ENCODE data around the gene PFKFB1. TPM values are rescaled to one million over a fixed set of nuclear protein-coding genes. Genes with fewer than 3 reads are reported as not detected.

The PFKFB1 gene
- total RNA-seq, 1 donor from 2014 or later, result 0.51 TPM

DNA sequence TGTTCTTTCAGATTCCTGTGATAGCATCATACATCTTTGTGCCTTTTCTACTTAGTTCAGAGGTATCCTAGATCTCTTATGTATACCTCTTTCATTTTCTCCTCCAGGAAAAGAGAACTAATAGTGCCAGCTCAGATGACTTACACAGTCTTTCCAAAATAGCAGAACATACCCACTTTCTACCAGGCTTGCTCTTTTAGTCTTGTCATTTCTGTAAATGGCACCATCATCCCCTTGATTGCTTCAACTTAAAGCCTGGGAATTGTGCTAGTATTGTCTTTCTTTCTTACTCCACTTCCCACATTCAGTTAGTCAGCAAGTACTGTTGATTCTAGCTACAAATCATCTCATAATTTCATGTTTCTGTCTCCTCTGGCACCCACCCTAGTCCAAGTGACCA is 11.3 kb upstream of the PFKFB1 start:
- no peak for DNase-seq (ENCODE audit: extremely low spot score, unreplicated experiment)
- H3K9me3 Mint-ChIP-seq, result no peaks in the 10 kb centered on the region

GRCh38 chrX:55004231-55004630 is 10.2 kb upstream of the PFKFB1 start:
- TF ChIP-seq CTCF (conservative IDR thresholded peaks at IDR 0.05), result no peak
- Mint-ChIP-seq H3K4me1 (ENCODE audit: unreplicated experiment) (no peaks in the 10 kb centered on the region), H3K4me3 (no peak overlapping the region), H3K36me3 (peaks cover 16% of the 10 kb centered on the region), H3K27ac (peak overlapping the region; percentile 25), H3K27me3 (no peaks in the 10 kb centered on the region), H3K9me3 (no peaks in the 10 kb centered on the region)
- DNase-seq (ENCODE audit: extremely low spot score, unreplicated experiment), result no peak

More for the DNA sequence above, 11.3 kb upstream of the PFKFB1 start:
- TF ChIP-seq CTCF (conservative IDR thresholded peaks at IDR 0.05), result no peak
- H3K4me1 Mint-ChIP-seq (ENCODE audit: unreplicated experiment), result no peaks in the 10 kb centered on the region
- peaks cover 16% of the 10 kb centered on the region for H3K36me3 Mint-ChIP-seq
- no peak overlapping the region for H3K4me3 Mint-ChIP-seq
- H3K27me3 Mint-ChIP-seq, result no peaks in the 10 kb centered on the region
- H3K27ac Mint-ChIP-seq, result no peak overlapping the region

GRCh38 chrX:54999717-55000598 is 6.0 kb upstream of the PFKFB1 start, which contains the start of gene APEX2:
Gene APEX2 (plus strand): TSS chrX:55000363. CDS start chrX:55000423, 60 bp downstream.
- TF ChIP-seq CTCF (conservative IDR thresholded peaks at IDR 0.05), result no peak
- Mint-ChIP-seq H3K36me3 (peaks cover 7% of the 10 kb centered on the region), H3K4me1 (ENCODE audit: unreplicated experiment) (no peaks in the 10 kb centered on the region), H3K4me3 (peak within 1 kb of the TSS; percentile 92), H3K9me3 (no peaks in the 10 kb centered on the region), H3K27me3 (no peaks in the 10 kb centered on the region), H3K27ac (peak within 1 kb of the TSS; percentile 89)
- peak; percentile 87 for DNase-seq (ENCODE audit: extremely low spot score, unreplicated experiment)

- H3K4me3 Mint-ChIP-seq, result no peak overlapping the region
- H3K9me3 Mint-ChIP-seq, result no peaks in the 10 kb centered on the region
- no peak overlapping the region for H3K27ac Mint-ChIP-seq
- H3K27me3 Mint-ChIP-seq, result no peaks in the 10 kb centered on the region
- H3K4me1 Mint-ChIP-seq (ENCODE audit: unreplicated experiment), result no peaks in the 10 kb centered on the region
- no peak for TF ChIP-seq CTCF (conservative IDR thresholded peaks at IDR 0.05)
- DNase-seq (ENCODE audit: extremely low spot score, unreplicated experiment), result no peak
- H3K36me3 Mint-ChIP-seq, result no peaks in the 10 kb centered on the region
Measured at GRCh38 chrX:54995621-54996020, 1.6 kb upstream of the PFKFB1 start.

- Mint-ChIP-seq H3K4me1 (ENCODE audit: unreplicated experiment) (no peaks in the 10 kb centered on the region), H3K27ac (no peak overlapping the region), H3K9me3 (no peaks in the 10 kb centered on the region), H3K4me3 (no peak overlapping the region), H3K27me3 (no peaks in the 10 kb centered on the region), H3K36me3 (no peaks in the 10 kb centered on the region)
- no peak for TF ChIP-seq CTCF (conservative IDR thresholded peaks at IDR 0.05)
- no peak for DNase-seq (ENCODE audit: extremely low spot score, unreplicated experiment)
Measured at GRCh38 chrX:54994668-54995351, 822 bp upstream of the PFKFB1 start.
